ENCODE results near the gene LIFR.

LIFR gene

DNA sequence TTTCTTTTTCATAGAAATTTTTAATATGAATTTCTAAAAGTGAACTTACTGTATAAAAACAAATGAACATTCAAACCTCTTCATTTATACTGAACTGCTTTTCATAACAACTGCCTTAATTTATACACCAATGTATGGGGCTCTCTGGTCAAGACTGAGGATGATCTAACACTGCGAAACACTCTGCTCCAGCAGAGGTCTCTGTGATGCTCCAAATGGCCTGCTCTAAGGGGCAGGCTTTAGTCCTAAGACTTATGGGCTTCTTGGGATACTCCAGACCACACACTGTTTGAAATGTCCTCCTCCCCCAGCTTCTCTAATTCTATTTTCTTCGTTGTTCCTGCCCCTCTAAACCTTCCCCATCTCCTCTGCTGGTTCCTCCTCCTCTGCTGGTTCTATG lies 58.5 kb downstream of the LIFR start:
- Histone ChIP-seq H3K9me3 (ENCODE audit: insufficient read depth, low read depth, low read length) (no peaks in the 10 kb centered on the region), H4K8ac (ENCODE audit: low read depth, low read length) (no peak overlapping the region), H3K79me1 (ENCODE audit: low read length) (no peaks in the 10 kb centered on the region), H2BK120ac (ENCODE audit: insufficient read depth, low read length, poor library complexity) (no peak overlapping the region), H4K91ac (ENCODE audit: low read depth, low read length) (no peak overlapping the region), H3K4ac (ENCODE audit: low read depth, low read length) (no peak overlapping the region), H3K18ac (ENCODE audit: low read length) (no peak overlapping the region), H3K23ac (ENCODE audit: low read length) (no peak overlapping the region), H4K12ac (ENCODE audit: low read depth, low read length) (no peak overlapping the region), H2BK12ac (ENCODE audit: low read length) (no peak overlapping the region), H3K4me2 (ENCODE audit: low read length) (no peak overlapping the region), H3K4me3 (ENCODE audit: low read depth, low read length) (no peak overlapping the region), H2AK5ac (ENCODE audit: low read length) (no peak overlapping the region), H3K27me3 (ENCODE audit: insufficient read depth, low read length) (no peaks in the 10 kb centered on the region), H3K9ac (ENCODE audit: low read length) (no peak overlapping the region), H2BK5ac (ENCODE audit: low read depth, low read length, poor library complexity) (no peak overlapping the region), H2AFZ (ENCODE audit: insufficient read depth, low read length, poor library complexity) (no peak overlapping the region), H3K36me3 (ENCODE audit: control insufficient read depth in 1 of 2, insufficient read depth in 2 of 2, low read length in 2 of 2) (peaks cover 7 to 10% of the 10 kb centered on the region in 2 experiments), H3K4me1 (ENCODE audit: control insufficient read depth in 1 of 2, insufficient read depth in 2 of 2, low read length in 2 of 2) (no peaks in the 10 kb centered on the region), H3K27ac (ENCODE audit: low read depth, low read length) (no peak overlapping the region), H3K79me2 (ENCODE audit: control insufficient read depth, insufficient read depth, low read length, poor library complexity) (no peaks in the 10 kb centered on the region), H3K14ac (ENCODE audit: low read length) (no peak overlapping the region)
- peak in 1 of 2 donors; percentile 26 for DNase-seq
- no CpG with 5 or more reads among the region's 2 CpGs for WGBS (ENCODE audit: extremely low coverage, insufficient coverage, insufficient read length)

DNA sequence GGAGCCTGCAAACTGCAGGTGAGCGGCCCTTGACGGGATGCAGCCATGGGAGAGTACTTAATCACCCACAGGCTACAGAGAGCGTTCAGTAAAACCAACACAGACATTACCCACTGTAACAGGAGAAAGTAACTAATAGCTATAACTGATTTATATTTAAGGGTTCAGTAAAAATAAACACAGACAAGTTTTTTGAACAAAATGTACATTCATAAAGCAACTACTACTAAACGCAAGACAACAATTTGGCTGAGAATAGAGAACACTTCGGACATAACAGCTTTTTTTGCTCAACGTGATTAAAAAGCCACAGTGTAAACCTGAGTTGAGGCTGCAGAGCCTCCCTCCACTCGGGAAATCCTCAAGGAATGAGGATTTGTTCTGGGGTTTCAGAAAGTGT lies 61.7 kb downstream of the LIFR start:
- no peak for DNase-seq
- no CpG with 5 or more reads among the region's 7 CpGs for WGBS (ENCODE audit: extremely low coverage, insufficient coverage, insufficient read length)

DNA sequence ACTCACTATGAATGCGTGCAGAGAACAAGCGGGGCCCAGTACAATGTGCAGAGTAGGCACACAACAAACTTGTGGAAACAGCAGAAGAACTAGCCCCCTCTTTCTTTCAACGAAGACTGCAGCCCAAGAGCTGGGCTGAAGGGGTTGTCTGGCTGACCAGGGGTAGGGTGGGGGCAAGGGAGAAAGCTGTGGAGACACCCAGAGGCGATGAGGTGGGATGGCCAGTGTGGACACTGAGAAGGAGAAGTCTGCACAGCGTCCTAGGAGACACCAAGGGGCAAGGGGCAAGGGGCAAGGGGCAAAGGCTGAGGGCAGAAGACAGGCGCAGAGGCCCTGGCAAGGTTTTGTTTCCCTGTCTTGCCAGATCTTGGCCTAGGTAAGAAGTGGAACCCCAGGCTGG lies 62.3 kb downstream of the LIFR start:
- H3K36me3 ChIP-seq (ENCODE audit: control insufficient read depth in 1 of 2, insufficient read depth in 2 of 2, low read length in 2 of 2) = peaks cover 10 to 20% of the 10 kb centered on the region in 2 experiments
- H2BK120ac ChIP-seq (ENCODE audit: insufficient read depth, low read length, poor library complexity) = no peak overlapping the region
- no peaks in the 10 kb centered on the region for H3K79me1 ChIP-seq (ENCODE audit: low read length)
- no peak for DNase-seq
- H3K4me1 ChIP-seq (ENCODE audit: control insufficient read depth in 1 of 2, insufficient read depth in 2 of 2, low read length in 2 of 2) = no peaks in the 10 kb centered on the region
- no peaks in the 10 kb centered on the region for H3K27me3 ChIP-seq (ENCODE audit: insufficient read depth, low read length)
- H2BK5ac ChIP-seq (ENCODE audit: low read depth, low read length, poor library complexity) = no peak overlapping the region
- no peak overlapping the region for H3K23ac ChIP-seq (ENCODE audit: low read length)
- H2AK5ac ChIP-seq (ENCODE audit: low read length) = no peak overlapping the region
- H3K4me3 ChIP-seq (ENCODE audit: low read depth, low read length) = no peak overlapping the region
- H3K27ac ChIP-seq (ENCODE audit: low read depth, low read length) = no peak overlapping the region
- H3K18ac ChIP-seq (ENCODE audit: low read length) = no peak overlapping the region
- H3K4me2 ChIP-seq (ENCODE audit: low read length) = no peak overlapping the region
- no peak overlapping the region for H4K12ac ChIP-seq (ENCODE audit: low read depth, low read length)
- WGBS (ENCODE audit: extremely low coverage, insufficient coverage, insufficient read length) = no CpG with 5 or more reads among the region's 6 CpGs
- no peak overlapping the region for H2AFZ ChIP-seq (ENCODE audit: insufficient read depth, low read length, poor library complexity)
- H3K4ac ChIP-seq (ENCODE audit: low read depth, low read length) = no peak overlapping the region
- H3K9ac ChIP-seq (ENCODE audit: low read length) = no peak overlapping the region
- H2BK12ac ChIP-seq (ENCODE audit: low read length) = no peak overlapping the region
- H3K79me2 ChIP-seq (ENCODE audit: control insufficient read depth, insufficient read depth, low read length, poor library complexity) = no peaks in the 10 kb centered on the region
- H3K9me3 ChIP-seq (ENCODE audit: insufficient read depth, low read depth, low read length) = no peaks in the 10 kb centered on the region
- H4K8ac ChIP-seq (ENCODE audit: low read depth, low read length) = no peak overlapping the region
- no peak overlapping the region for H4K91ac ChIP-seq (ENCODE audit: low read depth, low read length)
- H3K14ac ChIP-seq (ENCODE audit: low read length) = no peak overlapping the region

More for the DNA sequence above, 61.7 kb downstream of the LIFR start:
- no peak overlapping the region for H3K14ac ChIP-seq (ENCODE audit: low read length)
- H2BK120ac ChIP-seq (ENCODE audit: insufficient read depth, low read length, poor library complexity) = no peak overlapping the region
- H4K12ac ChIP-seq (ENCODE audit: low read depth, low read length) = no peak overlapping the region
- H3K9me3 ChIP-seq (ENCODE audit: insufficient read depth, low read depth, low read length) = no peaks in the 10 kb centered on the region
- H2AFZ ChIP-seq (ENCODE audit: insufficient read depth, low read length, poor library complexity) = no peak overlapping the region
- no peak overlapping the region for H2AK5ac ChIP-seq (ENCODE audit: low read length)
- H3K4me1 ChIP-seq (ENCODE audit: control insufficient read depth in 1 of 2, insufficient read depth in 2 of 2, low read length in 2 of 2) = no peaks in the 10 kb centered on the region
- H3K27me3 ChIP-seq (ENCODE audit: insufficient read depth, low read length) = no peaks in the 10 kb centered on the region
- no peak overlapping the region for H3K9ac ChIP-seq (ENCODE audit: low read length)
- no peak overlapping the region for H4K8ac ChIP-seq (ENCODE audit: low read depth, low read length)
- no peak overlapping the region for H3K4me2 ChIP-seq (ENCODE audit: low read length)
- H3K27ac ChIP-seq (ENCODE audit: low read depth, low read length) = no peak overlapping the region
- H4K91ac ChIP-seq (ENCODE audit: low read depth, low read length) = no peak overlapping the region
- no peak overlapping the region for H3K4me3 ChIP-seq (ENCODE audit: low read depth, low read length)
- no peak overlapping the region for H2BK12ac ChIP-seq (ENCODE audit: low read length)
- H2BK5ac ChIP-seq (ENCODE audit: low read depth, low read length, poor library complexity) = no peak overlapping the region
- no peaks in the 10 kb centered on the region for H3K79me2 ChIP-seq (ENCODE audit: control insufficient read depth, insufficient read depth, low read length, poor library complexity)
- no peak overlapping the region for H3K4ac ChIP-seq (ENCODE audit: low read depth, low read length)
- no peak overlapping the region for H3K18ac ChIP-seq (ENCODE audit: low read length)
- H3K36me3 ChIP-seq (ENCODE audit: control insufficient read depth in 1 of 2, insufficient read depth in 2 of 2, low read length in 2 of 2) = peaks cover 10 to 20% of the 10 kb centered on the region in 2 experiments
- no peaks in the 10 kb centered on the region for H3K79me1 ChIP-seq (ENCODE audit: low read length)
- no peak overlapping the region for H3K23ac ChIP-seq (ENCODE audit: low read length)

DNA sequence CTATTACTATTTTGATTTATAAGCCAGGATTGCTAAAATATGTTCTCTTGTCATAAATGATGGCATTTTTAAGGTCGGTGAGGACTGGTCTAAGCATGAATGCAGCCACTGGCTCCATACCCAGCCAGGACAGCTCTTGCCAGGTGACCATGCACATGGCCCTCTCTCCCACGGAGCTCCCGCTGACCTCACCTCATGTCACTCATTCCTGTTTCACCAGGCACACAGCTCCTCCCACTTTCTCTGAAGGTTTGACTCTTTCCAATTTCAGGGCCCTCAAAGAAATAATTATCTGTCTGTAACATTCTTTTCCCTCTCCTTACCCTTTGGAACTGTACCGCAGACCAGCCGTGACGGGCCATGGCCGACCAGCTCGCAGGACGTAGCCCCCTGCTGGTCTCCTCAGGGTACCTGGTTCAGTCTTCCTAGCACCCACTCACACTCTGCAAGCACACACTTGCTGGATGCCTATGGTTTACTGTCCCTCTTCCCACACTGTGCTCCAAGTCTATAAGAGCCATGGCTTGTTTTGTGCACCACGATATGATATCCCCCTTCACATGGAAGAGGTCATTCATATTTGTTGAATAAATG lies 72.5 kb downstream of the LIFR start:
- H3K27me3 ChIP-seq (ENCODE audit: insufficient read depth, low read length) = no peaks in the 10 kb centered on the region
- no peak overlapping the region for H3K4ac ChIP-seq (ENCODE audit: low read depth, low read length)
- no peak overlapping the region for H2BK12ac ChIP-seq (ENCODE audit: low read length)
- H3K14ac ChIP-seq (ENCODE audit: low read length) = no peak overlapping the region
- H3K79me1 ChIP-seq (ENCODE audit: low read length) = no peaks in the 10 kb centered on the region
- no peaks in the 10 kb centered on the region for H3K9me3 ChIP-seq (ENCODE audit: insufficient read depth, low read depth, low read length)
- H2BK120ac ChIP-seq (ENCODE audit: insufficient read depth, low read length, poor library complexity) = no peak overlapping the region
- H2AFZ ChIP-seq (ENCODE audit: insufficient read depth, low read length, poor library complexity) = no peak overlapping the region
- H3K36me3 ChIP-seq (ENCODE audit: control insufficient read depth in 1 of 2, insufficient read depth in 2 of 2, low read length in 2 of 2) = peaks cover 2 to 17% of the 10 kb centered on the region in 2 experiments
- H3K18ac ChIP-seq (ENCODE audit: low read length) = no peak overlapping the region
- no CpG with 5 or more reads among the region's 10 CpGs for WGBS (ENCODE audit: extremely low coverage, insufficient coverage, insufficient read length)
- no peak overlapping the region for H3K4me2 ChIP-seq (ENCODE audit: low read length)
- H3K4me1 ChIP-seq (ENCODE audit: control insufficient read depth in 1 of 2, insufficient read depth in 2 of 2, low read length in 2 of 2) = no peaks in the 10 kb centered on the region
- no peak overlapping the region for H3K27ac ChIP-seq (ENCODE audit: low read depth, low read length)
- no peak overlapping the region for H3K4me3 ChIP-seq (ENCODE audit: low read depth, low read length)
- no peak for DNase-seq
- H4K91ac ChIP-seq (ENCODE audit: low read depth, low read length) = no peak overlapping the region
- H2BK5ac ChIP-seq (ENCODE audit: low read depth, low read length, poor library complexity) = no peak overlapping the region
- no peak overlapping the region for H3K9ac ChIP-seq (ENCODE audit: low read length)
- H3K79me2 ChIP-seq (ENCODE audit: control insufficient read depth, insufficient read depth, low read length, poor library complexity) = no peaks in the 10 kb centered on the region
- no peak overlapping the region for H4K8ac ChIP-seq (ENCODE audit: low read depth, low read length)
- no peak overlapping the region for H3K23ac ChIP-seq (ENCODE audit: low read length)
- H4K12ac ChIP-seq (ENCODE audit: low read depth, low read length) = no peak overlapping the region
- H2AK5ac ChIP-seq (ENCODE audit: low read length) = no peak overlapping the region
